Subcutaneous adipose tissue (tissue), 4 donors: Measurements from ENCODE around the gene SIDT2. TPM values are rescaled to one million over a fixed set of nuclear protein-coding genes. Genes with fewer than 3 reads are reported as not detected.

Experiments
- total RNA-seq, 4 donors: library from RNA; depleted of rRNA; stranded (reverse); fragments of >200 nt; gene quantifications; one replicate each; pipeline ENCODE4 v1.1.0, GENCODE V29; 2016
- TF ChIP-seq, protein P1 (sequence below): fragments of 450-650 bp; IDR thresholded peaks from one replicate; pipeline ENCODE4 v1.5.1; 2016; ENCODE audit warnings: low read depth, mild to moderate bottlenecking, control low read depth, antibody characterized with exemption, moderate library complexity

Gene SIDT2
- total RNA-seq, 4 donors from 2014 or later, result 68.9 to 115 (median 90.3) TPM

DNA sequence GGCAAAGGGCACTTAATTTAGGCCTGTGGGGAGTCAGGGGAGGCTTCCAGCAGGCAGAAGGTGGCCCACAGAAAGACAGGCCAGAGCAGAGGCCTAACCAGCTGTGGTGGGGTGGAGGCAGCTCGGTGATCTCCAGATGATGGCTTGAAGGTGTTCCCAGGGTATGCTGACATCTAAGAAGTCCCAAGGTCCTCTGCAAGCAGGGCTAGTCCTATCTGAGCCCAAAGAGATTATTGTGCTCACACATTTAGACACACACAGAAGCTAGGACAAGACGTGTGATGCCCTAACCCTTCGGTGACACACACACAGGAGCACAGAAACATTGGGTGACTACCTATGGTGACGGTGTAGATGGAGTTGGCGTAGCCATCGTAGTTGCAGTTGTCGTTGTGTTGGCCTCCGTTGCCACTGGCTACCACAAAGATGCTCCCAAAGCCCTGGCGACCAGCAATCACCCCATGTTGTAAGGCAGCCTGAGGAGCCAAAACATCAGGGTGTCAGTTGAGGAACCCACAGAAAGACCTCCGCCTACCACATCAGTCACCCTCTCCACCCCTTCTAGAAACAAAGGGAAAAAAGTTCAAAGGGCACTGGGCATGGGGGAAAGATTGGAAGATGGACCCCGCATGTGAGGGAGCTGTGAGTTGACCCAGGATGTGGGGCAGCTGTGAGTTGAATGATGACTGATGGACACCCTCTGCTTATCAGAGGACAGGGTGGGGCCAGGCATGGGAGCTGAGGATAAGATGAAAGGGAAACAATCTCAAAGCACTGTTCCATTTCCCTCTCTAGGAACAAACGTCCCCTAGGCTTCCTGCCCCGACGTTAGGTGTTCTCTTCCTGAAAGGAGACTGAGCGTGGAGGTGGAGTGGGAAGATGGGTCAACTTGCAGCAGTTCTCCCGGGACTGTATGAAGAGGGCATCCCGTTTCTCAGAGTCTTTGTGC lies 45.5 kb downstream of the SIDT2 start:
- TF ChIP-seq, protein P1, sequence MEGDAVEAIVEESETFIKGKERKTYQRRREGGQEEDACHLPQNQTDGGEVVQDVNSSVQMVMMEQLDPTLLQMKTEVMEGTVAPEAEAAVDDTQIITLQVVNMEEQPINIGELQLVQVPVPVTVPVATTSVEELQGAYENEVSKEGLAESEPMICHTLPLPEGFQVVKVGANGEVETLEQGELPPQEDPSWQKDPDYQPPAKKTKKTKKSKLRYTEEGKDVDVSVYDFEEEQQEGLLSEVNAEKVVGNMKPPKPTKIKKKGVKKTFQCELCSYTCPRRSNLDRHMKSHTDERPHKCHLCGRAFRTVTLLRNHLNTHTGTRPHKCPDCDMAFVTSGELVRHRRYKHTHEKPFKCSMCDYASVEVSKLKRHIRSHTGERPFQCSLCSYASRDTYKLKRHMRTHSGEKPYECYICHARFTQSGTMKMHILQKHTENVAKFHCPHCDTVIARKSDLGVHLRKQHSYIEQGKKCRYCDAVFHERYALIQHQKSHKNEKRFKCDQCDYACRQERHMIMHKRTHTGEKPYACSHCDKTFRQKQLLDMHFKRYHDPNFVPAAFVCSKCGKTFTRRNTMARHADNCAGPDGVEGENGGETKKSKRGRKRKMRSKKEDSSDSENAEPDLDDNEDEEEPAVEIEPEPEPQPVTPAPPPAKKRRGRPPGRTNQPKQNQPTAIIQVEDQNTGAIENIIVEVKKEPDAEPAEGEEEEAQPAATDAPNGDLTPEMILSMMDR, result no peak

DNA sequence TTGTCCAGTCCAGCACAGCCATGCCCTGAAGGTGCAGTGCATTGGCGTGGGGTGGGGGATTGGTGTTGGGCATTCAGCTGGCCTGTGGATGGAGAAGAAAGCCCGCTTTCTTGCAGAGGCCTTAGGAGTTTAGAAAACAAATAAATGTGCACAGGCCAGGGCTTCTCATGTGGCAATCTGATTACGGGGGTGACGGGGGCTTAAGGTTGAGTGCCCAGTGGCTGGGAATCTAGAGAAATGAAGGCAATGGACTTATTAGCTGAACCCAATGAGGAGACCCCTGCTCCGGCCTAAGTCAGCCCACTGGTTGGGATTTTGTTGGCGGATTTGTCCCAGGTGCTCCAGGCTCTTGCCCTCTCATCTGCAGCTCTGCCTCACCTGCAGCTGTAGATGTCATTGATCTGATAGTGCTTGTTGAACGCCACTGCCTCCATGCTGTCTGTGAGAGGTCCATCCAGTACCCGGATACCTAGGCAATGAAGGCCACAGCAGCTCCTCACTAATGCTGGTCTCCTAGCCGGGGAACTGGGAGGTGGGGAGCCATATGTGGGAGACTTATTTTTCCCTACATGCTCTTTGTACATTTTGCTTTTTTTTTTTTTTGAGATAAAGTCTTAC lies 47.1 kb downstream of the SIDT2 start:
- TF ChIP-seq, protein P1, result no peak

DNA sequence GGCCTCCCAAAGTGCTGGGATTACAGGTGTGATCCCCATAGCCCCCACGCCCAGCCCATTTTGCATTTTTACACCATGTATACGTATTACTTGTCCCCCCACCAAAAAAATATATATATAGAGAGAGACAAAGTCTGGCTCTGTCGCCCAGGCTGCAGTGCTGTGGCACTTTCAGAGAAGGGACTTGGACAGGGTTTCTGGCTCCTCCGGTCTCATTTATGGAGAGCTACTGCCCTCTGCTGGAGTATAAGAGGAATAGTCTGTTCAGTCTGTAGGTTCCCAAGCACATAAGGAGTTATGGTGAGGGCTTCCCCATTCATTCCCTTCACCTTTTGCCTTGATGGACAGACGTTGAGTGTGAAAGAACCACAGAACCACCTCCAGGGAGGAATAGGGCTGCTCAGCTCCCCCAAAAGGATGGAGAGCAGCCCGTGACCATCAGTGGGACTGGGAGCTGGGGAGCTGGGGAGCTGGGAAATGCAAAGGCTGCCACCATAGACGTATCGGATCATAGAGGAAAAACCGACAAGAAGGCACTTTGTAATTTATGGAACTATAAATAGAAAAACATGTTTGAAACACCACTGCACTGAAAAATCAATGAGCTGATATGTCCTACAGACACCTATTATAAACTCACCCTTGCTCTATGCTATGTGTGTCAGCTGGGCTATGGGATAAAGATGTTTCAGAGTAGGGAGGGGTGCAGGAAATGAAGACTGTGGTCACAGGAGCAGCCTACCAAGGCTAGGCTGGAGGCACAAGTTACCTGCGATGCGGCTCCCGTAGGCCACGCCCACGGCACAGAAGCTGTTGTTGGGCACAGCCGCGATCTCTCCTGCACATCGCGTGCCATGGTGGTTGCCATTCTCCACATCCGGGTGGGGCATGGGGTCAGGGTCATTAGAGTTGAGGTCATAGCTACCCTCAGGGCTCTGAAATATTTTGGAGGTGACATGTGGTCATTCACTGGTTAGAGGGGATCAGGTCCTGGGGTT lies 48.1 kb downstream of the SIDT2 start:
- TF ChIP-seq, protein P1, result no peak

DNA sequence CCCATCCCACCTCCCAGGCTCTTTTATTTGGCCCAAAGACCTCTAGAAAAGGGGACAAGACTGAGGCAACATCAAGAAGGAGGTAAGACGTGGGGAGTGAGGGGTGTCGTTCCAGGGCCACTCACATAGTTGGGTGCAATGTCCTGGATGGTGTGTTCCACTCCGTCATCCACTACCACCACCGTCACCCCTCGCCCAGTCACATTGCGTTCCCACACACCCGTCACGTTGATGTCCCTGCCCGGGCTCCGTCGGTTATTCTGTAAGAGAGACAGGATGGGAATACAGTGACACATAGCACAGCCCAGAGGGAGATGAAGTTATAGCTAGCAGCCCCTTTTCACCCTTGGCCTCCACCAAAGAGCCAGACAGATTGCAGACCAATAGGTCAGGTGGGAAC lies 49.5 kb downstream of the SIDT2 start:
- TF ChIP-seq, protein P1, result no peak

DNA sequence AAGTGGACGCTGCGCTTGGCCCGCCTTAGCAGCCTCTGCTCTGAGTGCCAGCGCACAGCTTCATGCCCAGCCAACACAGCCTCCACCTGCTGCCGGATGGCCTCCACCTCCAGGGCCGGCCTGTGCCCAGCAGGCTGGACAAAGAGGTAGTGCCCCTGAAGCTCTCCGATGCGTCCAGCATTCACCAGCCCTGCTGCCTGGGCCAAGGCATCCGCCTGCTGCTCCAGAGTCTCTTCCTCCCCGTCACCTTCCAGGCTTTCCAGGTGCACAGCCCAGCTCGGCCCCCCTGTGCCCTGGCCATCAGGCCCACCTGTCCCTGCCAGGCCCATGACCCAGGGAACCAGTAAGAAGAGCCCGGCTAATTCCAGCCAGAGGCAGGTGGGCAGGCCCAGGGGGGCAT lies 50.9 kb downstream of the SIDT2 start:
- TF ChIP-seq, protein P1, result no peak

DNA sequence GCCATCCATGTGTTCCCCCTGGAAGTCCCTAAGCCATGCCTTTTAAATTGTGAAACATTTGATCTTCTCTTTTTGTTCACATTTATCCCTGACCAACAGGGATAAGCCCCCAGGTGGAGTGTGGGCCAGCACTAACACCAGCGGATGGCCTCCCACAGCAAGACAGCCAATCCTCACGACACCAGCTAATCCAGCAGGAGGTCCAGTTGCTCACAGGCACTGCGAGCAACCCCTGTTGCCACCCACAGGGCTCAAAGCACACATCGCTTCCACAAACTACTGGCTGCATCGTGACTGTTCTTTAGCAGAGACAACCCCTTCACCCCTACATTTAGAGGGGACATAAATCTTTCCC lies 51.4 kb downstream of the SIDT2 start:
- TF ChIP-seq, protein P1, result no peak
